K562 (cell line): ENCODE data around the gene FAM171A1. TPM values are rescaled to one million over a fixed set of nuclear protein-coding genes. Genes with fewer than 3 reads are reported as not detected.

Experiments used
- CCNT2 ChIP-seq: IDR thresholded peaks from 2 replicates; pipeline ENCODE4 v1.6.1; 2011; ENCODE audit warnings: borderline replicate concordance, low read depth, mild to moderate bottlenecking, moderate library complexity, mixed read lengths, low read length; ENCODE audit not compliant: insufficient read length; ENCODE audit errors: extremely low read depth
- DPF2 ChIP-seq: fragments of 450-650 bp; IDR thresholded peaks from 2 replicates; pipeline ENCODE4 v1.6.1; 2016
- FOXO4 ChIP-seq: fragments of 450-650 bp; formaldehyde crosslinking; IDR thresholded peaks from 2 replicates; pipeline ENCODE4 v1.4.0; 2020; ENCODE audit warnings: mild to moderate bottlenecking, moderate library complexity
- HMG20B ChIP-seq: fragments of 250-450 bp; sonication (Bioruptor Pico); IDR thresholded peaks from 2 replicates; pipeline ENCODE4 v1.5.0; 2021; ENCODE audit warnings: mild to moderate bottlenecking
- KAT2B ChIP-seq: IDR thresholded peaks from one replicate; pipeline ENCODE4 v1.6.1; 2012; ENCODE audit warnings: low read depth, mild to moderate bottlenecking, control low read depth, inconsistent platforms, low read length, moderate library complexity
- KLF10 ChIP-seq: fragments of 250-450 bp; sonication (Bioruptor Pico); IDR thresholded peaks from 2 replicates; pipeline ENCODE4 v1.6.1; 2021; ENCODE audit warnings: matching md5 sums
- L3MBTL2 ChIP-seq: fragments of 450-650 bp; IDR thresholded peaks from 2 replicates; pipeline ENCODE4 v1.6.1; 2016; ENCODE audit warnings: mild to moderate bottlenecking, moderate library complexity
- LEF1 ChIP-seq: fragments of 450-650 bp; IDR thresholded peaks from 2 replicates; pipeline ENCODE4 v1.6.1; 2016; ENCODE audit warnings: mild to moderate bottlenecking
- MEIS2 ChIP-seq: fragments of 450-650 bp; IDR thresholded peaks from 2 replicates; pipeline ENCODE4 v1.6.1; 2014; ENCODE audit warnings: mild to moderate bottlenecking; ENCODE audit not compliant: partially characterized antibody
- MTA3 ChIP-seq: fragments of 450-650 bp; formaldehyde crosslinking; IDR thresholded peaks from 2 replicates; pipeline ENCODE4 v1.6.1; 2017; ENCODE audit warnings: mild to moderate bottlenecking, borderline replicate concordance
- NFIC ChIP-seq: fragments of 450-650 bp; IDR thresholded peaks from 2 replicates; pipeline ENCODE4 v1.6.1; 2017; ENCODE audit warnings: mild to moderate bottlenecking, inconsistent platforms
- NFRKB ChIP-seq: fragments of 450-650 bp; IDR thresholded peaks from 2 replicates; pipeline ENCODE4 v1.6.1; 2016; ENCODE audit warnings: low read depth
- RAD21 ChIP-seq, 2 experiments: fragments of 250-450 bp in 1 of 2; fragments of 450-650 bp in 1 of 2; sonication (Bioruptor Pico) in 1 of 2; formaldehyde crosslinking in 1 of 2; IDR thresholded peaks in 1 of 2; conservative IDR thresholded peaks in 1 of 2; 2 replicates each; pipeline versions ENCODE4 v1.4.0 to v1.8.0; 2020 to 2022; ENCODE audit warnings: mild to moderate bottlenecking in 2 of 2, moderate library complexity in 1 of 2
- UBTF ChIP-seq, 2 experiments: IDR thresholded peaks; 2 replicates each; pipeline ENCODE4 v1.6.1; 2012; ENCODE audit warnings: improper control_type of control experiment in 2 of 2, low read depth in 2 of 2, low read length in 2 of 2, borderline replicate concordance in 1 of 2
- ZNF584 ChIP-seq: fragments of 200-800 bp; sonication (Bioruptor generic); IDR thresholded peaks from 2 replicates; pipeline ENCODE4 v1.6.1; 2016; ENCODE audit warnings: low read depth, mild to moderate bottlenecking, missing genetic modification characterization, missing compliant biosample characterization
- ZNF592 ChIP-seq: fragments of 450-650 bp; IDR thresholded peaks from 2 replicates; pipeline ENCODE4 v1.6.1; 2017; ENCODE audit warnings: antibody characterized with exemption, mild to moderate bottlenecking
- ZNF639 ChIP-seq, 2 experiments: fragments of 200-800 bp in 1 of 2; sonication (Bioruptor generic) in 1 of 2; sonication (generic) in 1 of 2; formaldehyde crosslinking in 1 of 2; IDR thresholded peaks in 1 of 2; conservative IDR thresholded peaks in 1 of 2; 2 replicates each; pipeline versions ENCODE4 v1.5.0 to v1.6.1; 2016 to 2020; ENCODE audit warnings: missing compliant biosample characterization in 1 of 2, missing genetic modification characterization in 1 of 2, missing genetic modification reagents in 1 of 2
- ZNF696 ChIP-seq: fragments of 250-450 bp; sonication (Bioruptor Pico); conservative IDR thresholded peaks from 2 replicates; pipeline ENCODE4 v1.4.0; 2020; ENCODE audit warnings: mild to moderate bottlenecking, moderate library complexity
- polyA plus RNA-seq, 8 experiments: library from polyadenylated mRNA; depleted of rRNA in 4 of 8; stranded (reverse) in 5 of 8; unstranded in 3 of 8; fragments of >200 nt; fragmentation: Nextera tagmentation in 2 of 8; fragmentation: Illumina TruSeq in 1 of 8; extraction: Ambion mirVana in 2 of 8; extraction: Trizol in 1 of 8; gene quantifications; 2 replicates each; pipeline versions ENCODE4 v1.2.1 to v1.2.3, GENCODE V29; 2011 to 2014; ENCODE audit warnings: inconsistent platforms in 1 of 8, missing spikeins in 1 of 8
- total RNA-seq, 7 experiments: library from RNA; depleted of rRNA in 6 of 7; stranded (reverse); fragments of >200 nt in 6 of 7; fragmentation: Illumina TruSeq in 2 of 7; extraction: Trizol in 2 of 7; gene quantifications; 2 replicates each; pipeline versions ENCODE4 v1.2.1 to v1.2.3, GENCODE V29; 2011 to 2021; ENCODE audit warnings: low replicate concordance in 1 of 7

The FAM171A1 gene
- total and polyA plus RNA-seq, 9 of the 15 experiments (the other 6 are each of a cell fraction or from before 2014, with no cell fraction given) = 0.51 to 8.2 (median 4.8) TPM

- no peak for TF ChIP-seq FOXO4
- TF ChIP-seq NFIC = peak; percentile 52; the same call in 1 of the 2 replicates
- TF ChIP-seq ZNF584 = 0 out of 2 replicates have a peak, but pooled peaks have one; percentile 17
- TF ChIP-seq LEF1 = peak; percentile 68; the same call in 1 of the 2 replicates
- peak; percentile 86 for TF ChIP-seq L3MBTL2
- TF ChIP-seq ZNF639 (CRISPR knock-in tag; conservative IDR thresholded peaks at IDR 0.05 in 1 of 2, IDR thresholded peaks at IDR 0.05 in 1 of 2) = peak in 1 of 2 experiments; percentile 85; a peak in 2 of 4 replicates
- no peak for TF ChIP-seq ZNF696 (CRISPR knock-in tag)
- TF ChIP-seq CCNT2 = peak; percentile 25
- TF ChIP-seq KAT2B = no peak
- no peak for TF ChIP-seq UBTF (IDR thresholded peaks at IDR 0.05; ENCODE audit: borderline replicate concordance in 1 of 2, low read depth in 2 of 2, low read length in 2 of 2)
- TF ChIP-seq MTA3 = peak; percentile 71; the same call in 1 of the 2 replicates
- peak in 1 of 2 experiments; percentile 29; a peak in 2 of 4 replicates for TF ChIP-seq RAD21 (CRISPR knock-in tag; conservative IDR thresholded peaks at IDR 0.05 in 1 of 2, IDR thresholded peaks at IDR 0.05 in 1 of 2)
- TF ChIP-seq NFRKB = 0 out of 2 replicates have a peak, but pooled peaks have one; percentile 60
- TF ChIP-seq KLF10 (CRISPR knock-in tag) = no peak
- no peak for TF ChIP-seq HMG20B (CRISPR knock-in tag)
- peak; percentile 81 for TF ChIP-seq ZNF592
- peak; percentile 81 for TF ChIP-seq MEIS2
- TF ChIP-seq DPF2 = peak; percentile 75
Measured at GRCh38 chr10:15313843-15314242, 57.2 kb downstream of the FAM171A1 start (continued).
